A549 (cell line): Measurements from ENCODE around the gene SLC6A16. TPM values are rescaled to one million over a fixed set of nuclear protein-coding genes. Genes with fewer than 3 reads are reported as not detected.

Experiments used
- ATAC-seq, 2 experiments: fragments of 200-7000 bp in 1 of 2; fragments of >200 bp in 1 of 2; cut with Nextera tagmentation in 1 of 2; cut with Tn5 transposase in 1 of 2; 3 replicates each; pipeline versions ENCODE4 v1.8.0 to v1.9.1; 2018 to 2020; ENCODE audit warnings: mild to moderate bottlenecking in 1 of 2, moderate library complexity in 1 of 2
- CTCF ChIA-PET: fragments of 300-600 bp; sonication (Branson Sonifier 250); formaldehyde crosslinking; extraction: SDS; loops from one replicate; lab custom pipeline; 2021; ENCODE audit warnings: antibody characterized with exemption, inconsistent platforms; lab: Yijun Ruan, JAX
- POLR2A ChIA-PET: fragments of 350-600 bp; formaldehyde crosslinking; extraction: SDS; loops from one replicate; lab custom pipeline; 2021; ENCODE audit warnings: antibody characterized with exemption, inconsistent platforms; lab: Yijun Ruan, JAX
- DNase-seq, 2 experiments: peaks; one replicate each; pipeline versions ENCODE4 v3.0.0 to v3.0.0-alpha.2; 2011 to 2016; ENCODE audit warnings: low read depth in 1 of 2, low spot score in 1 of 2
- FAIRE-seq: peaks from 2 replicates; lab custom pipeline; 2011; peaks lifted over from hg19 to GRCh38; lab: Jason Lieb, UNC
- H3K27ac ChIP-seq, 2 experiments: fragments of >200 bp; sonication (Bioruptor Twin); formaldehyde crosslinking; 3 replicates each; pipeline ENCODE4 v1.5.1; 2016 to 2017
- H3K4me1 ChIP-seq: fragments of >200 bp; sonication (Bioruptor Twin); formaldehyde crosslinking; 3 replicates; pipeline ENCODE4 v1.6.1; 2016
- H3K4me2 ChIP-seq: fragments of >200 bp; sonication (Bioruptor Twin); formaldehyde crosslinking; 3 replicates; pipeline ENCODE4 v1.6.1; 2016
- H3K4me3 ChIP-seq: fragments of >200 bp; sonication (Bioruptor Twin); formaldehyde crosslinking; 3 replicates; pipeline ENCODE4 v1.5.1; 2016
- H3K9me3 ChIP-seq: fragments of >200 bp; sonication (Bioruptor Twin); formaldehyde crosslinking; 3 replicates; pipeline ENCODE4 v1.6.1; 2016
- CHD2 ChIP-seq: fragments of 150-350 bp; IDR thresholded peaks from 2 replicates; pipeline ENCODE4 v1.6.1; 2014; ENCODE audit warnings: low read length; ENCODE audit not compliant: partially characterized antibody
- CTCF ChIP-seq: fragments of >200 bp; sonication (Bioruptor Twin); formaldehyde crosslinking; IDR thresholded peaks from 3 replicates; pipeline ENCODE4 v1.5.1; 2016
- EP300 ChIP-seq, 2 experiments: fragments of >200 bp; sonication (Bioruptor Twin); formaldehyde crosslinking; IDR thresholded peaks; 2 replicates in 1 of 2; 3 replicates in 1 of 2; pipeline ENCODE4 v1.6.1; 2016 to 2017
- FOSB ChIP-seq: fragments of 250-450 bp; sonication (Bioruptor Pico); IDR thresholded peaks from 2 replicates; pipeline ENCODE4 v1.5.0; 2020; ENCODE audit warnings: mild to moderate bottlenecking, moderate library complexity
- GATA3 ChIP-seq: IDR thresholded peaks from 2 replicates; pipeline ENCODE4 v1.6.1; 2012; ENCODE audit warnings: borderline replicate concordance
- HDAC2 ChIP-seq: fragments of 200-600 bp; sonication (generic); IDR thresholded peaks from 2 replicates; pipeline ENCODE4 v1.6.1; 2016
- HOXA7 ChIP-seq: fragments of 250-450 bp; sonication (Bioruptor Pico); IDR thresholded peaks from 2 replicates; pipeline ENCODE4 v1.5.0; 2020; ENCODE audit warnings: mild to moderate bottlenecking, moderate library complexity
- HOXB5 ChIP-seq: fragments of 250-450 bp; sonication (Bioruptor Pico); IDR thresholded peaks from 2 replicates; pipeline ENCODE4 v1.5.0; 2020; ENCODE audit warnings: mild to moderate bottlenecking, moderate library complexity
- JUN ChIP-seq, 2 experiments: fragments of >200 bp; sonication (Bioruptor Twin); formaldehyde crosslinking; IDR thresholded peaks; 2 replicates in 1 of 2; 3 replicates in 1 of 2; pipeline ENCODE4 v1.6.1; 2016 to 2017
- JUNB ChIP-seq: fragments of >200 bp; sonication (Bioruptor Twin); formaldehyde crosslinking; IDR thresholded peaks from 2 replicates; pipeline ENCODE4 v1.6.1; 2016
- MYC ChIP-seq: IDR thresholded peaks from 2 replicates; pipeline ENCODE4 v1.6.1; 2012; ENCODE audit warnings: mild to moderate bottlenecking, inconsistent platforms, low read length, improper control_type of control experiment, borderline replicate concordance
- POLR2AphosphoS2 ChIP-seq: conservative IDR thresholded peaks from 2 replicates; pipeline ENCODE4 v1.6.1; 2012; ENCODE audit warnings: low read length, improper control_type of control experiment, inconsistent platforms
- RAD21 ChIP-seq, 2 experiments: fragments of >200 bp in 1 of 2; sonication (Bioruptor Twin) in 1 of 2; formaldehyde crosslinking in 1 of 2; IDR thresholded peaks in 1 of 2; conservative IDR thresholded peaks in 1 of 2; 2 replicates in 1 of 2; 3 replicates in 1 of 2; pipeline ENCODE4 v1.6.1; 2012 to 2018; ENCODE audit warnings: inconsistent platforms in 1 of 2
- RARB ChIP-seq: fragments of 250-450 bp; sonication (Bioruptor Pico); IDR thresholded peaks from 2 replicates; pipeline ENCODE4 v1.8.0; 2021; ENCODE audit warnings: mild to moderate bottlenecking, moderate library complexity
- REST ChIP-seq: fragments of 200-600 bp; sonication (generic); IDR thresholded peaks from 2 replicates; pipeline ENCODE4 v1.6.1; 2016; ENCODE audit warnings: antibody characterized with exemption, mild to moderate bottlenecking, moderate library complexity
- SMC3 ChIP-seq: fragments of >200 bp; sonication (Bioruptor Twin); formaldehyde crosslinking; IDR thresholded peaks from 3 replicates; pipeline ENCODE4 v1.6.1; 2018; ENCODE audit warnings: inconsistent platforms
- SREBF2 ChIP-seq: fragments of 450-650 bp; IDR thresholded peaks from 2 replicates; pipeline ENCODE4 v1.6.1; 2014; ENCODE audit warnings: mild to moderate bottlenecking, moderate library complexity
- TFCP2L1 ChIP-seq: fragments of 250-450 bp; sonication (Bioruptor Pico); IDR thresholded peaks from 2 replicates; pipeline ENCODE4 v1.5.0; 2021; ENCODE audit warnings: mild to moderate bottlenecking
- ZFP36 ChIP-seq: fragments of 450-650 bp; IDR thresholded peaks from 2 replicates; pipeline ENCODE4 v1.6.1; 2014; ENCODE audit warnings: borderline replicate concordance; ENCODE audit not compliant: partially characterized antibody
- WGBS: methylation state at CpG from one replicate; pipeline ENCODE4 v1.1.6; 2017; ENCODE audit errors: missing lambda C conversion rate; 5-methylcytosine and 5-hydroxymethylcytosine counted together
- polyA plus RNA-seq, 4 experiments: library from polyadenylated mRNA; depleted of rRNA in 3 of 4; stranded (reverse); fragments of >200 nt; fragmentation: RNase III in 1 of 4; extraction: RNeasy Plus Mini Kit Qiagen cat#74134 plus additional on column Dnase treatment in 1 of 4; gene quantifications; 2 replicates in 3 of 4; 3 replicates in 1 of 4; pipeline ENCODE4 v1.2.3, GENCODE V29; 2011 to 2017
- TF ChIP-seq, protein P1 (sequence below): IDR thresholded peaks from 2 replicates; pipeline ENCODE4 v1.6.1; 2012
- TF ChIP-seq, protein P2 (sequence below): fragments of 450-650 bp; IDR thresholded peaks from 2 replicates; pipeline ENCODE4 v1.6.1; 2014; ENCODE audit warnings: antibody characterized with exemption

The SLC6A16 gene
- polyA plus RNA-seq, 2 of the 4 experiments (the other 2 are of a cell fraction), result 3.2 to 5.9 TPM

DNA sequence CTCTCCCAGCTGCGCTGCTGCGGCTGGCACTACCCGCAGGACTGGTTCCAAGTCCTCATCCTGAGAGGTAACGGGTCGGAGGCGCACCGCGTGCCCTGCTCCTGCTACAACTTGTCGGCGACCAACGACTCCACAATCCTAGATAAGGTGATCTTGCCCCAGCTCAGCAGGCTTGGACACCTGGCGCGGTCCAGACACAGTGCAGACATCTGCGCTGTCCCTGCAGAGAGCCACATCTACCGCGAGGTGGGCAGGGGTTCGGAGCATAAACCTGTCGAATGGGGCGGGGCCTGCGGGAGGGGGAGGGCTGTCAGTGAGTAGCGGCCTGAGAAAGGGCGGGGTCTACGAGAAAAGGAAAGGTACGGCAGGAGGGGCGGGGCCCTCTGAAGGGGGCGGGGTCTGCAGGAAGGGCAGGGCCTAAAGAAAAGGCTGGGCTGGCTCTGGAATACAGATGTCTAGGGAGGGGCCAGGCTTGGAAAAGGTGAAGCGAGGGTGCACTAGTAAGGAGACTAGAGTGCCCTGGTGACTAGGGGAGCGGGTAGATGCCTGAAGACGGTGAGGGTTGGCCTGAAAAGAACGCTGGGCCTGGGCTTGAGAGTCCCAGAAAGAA, 13.8 kb upstream of the SLC6A16 start:
- ATAC-seq, result peak; percentile 41 to 68; a peak in 4 of 6 replicates
- Histone ChIP-seq H3K4me3 (no peak overlapping the region), H3K27ac (no peak overlapping the region), H3K4me1 (no peaks in the 10 kb centered on the region), H3K9me3 (no peaks in the 10 kb centered on the region), H3K4me2 (no peak overlapping the region)
- CTCF ChIA-PET, result interaction anchor here (0.8 to 1.3 kb wide), 2 partner anchors 10 to 53 kb away, joined by 3 to 4 read pairs; no protein-coding TSS in a partner anchor
- DNase-seq, result peak; percentile 54 to 57
- POLR2A ChIA-PET, result no interaction called here
- TF ChIP-seq SMC3, result no peak
- no peak for TF ChIP-seq JUNB
- TF ChIP-seq HOXA7 (CRISPR knock-in tag), result no peak
- no peak for TF ChIP-seq CHD2
- TF ChIP-seq ZFP36, result no peak
- FAIRE-seq, result no peak
- WGBS, result 94% methylated on average over 27 of the region's 30 CpGs

DNA sequence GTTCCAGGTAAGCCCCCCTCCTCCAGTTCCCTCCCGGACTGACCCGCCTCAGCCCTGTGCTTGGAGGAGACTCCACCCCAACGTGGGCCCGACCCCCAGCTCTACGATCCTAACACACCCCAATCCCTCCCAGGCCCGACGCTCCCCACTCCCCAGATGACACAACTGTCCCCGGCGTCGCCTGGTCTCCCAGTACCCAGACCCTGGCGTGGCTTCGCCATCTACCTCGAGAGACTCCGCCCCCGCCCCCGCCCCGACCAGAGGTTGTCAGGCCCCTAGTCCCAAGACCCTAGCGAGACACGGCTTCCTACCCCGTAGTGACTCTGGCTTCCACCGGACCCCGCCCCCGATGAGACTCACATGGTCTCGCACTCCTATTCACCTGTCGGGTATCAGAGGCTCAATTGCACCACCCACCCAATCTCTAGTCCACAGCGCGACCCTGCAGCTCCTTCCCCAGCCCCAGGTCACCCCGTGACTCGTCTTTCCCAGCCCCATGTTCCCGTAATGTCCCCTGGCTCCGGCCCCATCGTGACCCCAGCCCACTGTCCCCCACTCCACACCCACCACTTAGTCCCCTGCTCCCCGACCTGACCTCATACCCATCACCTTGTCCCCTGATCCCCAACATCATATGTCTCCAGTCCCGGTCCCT, 13.2 kb upstream of the SLC6A16 start:
- no peaks in the 10 kb centered on the region for H3K4me1 ChIP-seq
- no peak overlapping the region for H3K4me3 ChIP-seq
- ATAC-seq, result no peak
- H3K27ac ChIP-seq, result no peak overlapping the region
- CTCF ChIA-PET, result interaction anchor here (0.5 to 1.8 kb wide), 6 partner anchors 32 to 264 kb away, joined by 3 to 6 read pairs (median 3); no protein-coding TSS in a partner anchor
- no peak overlapping the region for H3K4me2 ChIP-seq
- POLR2A ChIA-PET, result no interaction called here
- H3K9me3 ChIP-seq, result no peaks in the 10 kb centered on the region
- FAIRE-seq, result no peak
- DNase-seq, result no peak
- TF ChIP-seq HOXB5 (CRISPR knock-in tag) (no peak), GATA3 (no peak), RARB (CRISPR knock-in tag) (no peak), JUN (IDR thresholded peaks at IDR 0.05) (no peak), CHD2 (no peak), EP300 (IDR thresholded peaks at IDR 0.05) (no peak), POLR2AphosphoS2 (no peak), MYC (no peak), REST (no peak), RAD21 (conservative IDR thresholded peaks at IDR 0.05 in 1 of 2, IDR thresholded peaks at IDR 0.05 in 1 of 2) (no peak), SREBF2 (no peak), TFCP2L1 (CRISPR knock-in tag) (no peak), CTCF (no peak), HDAC2 (no peak), FOSB (no peak)
- TF ChIP-seq, protein P1, sequence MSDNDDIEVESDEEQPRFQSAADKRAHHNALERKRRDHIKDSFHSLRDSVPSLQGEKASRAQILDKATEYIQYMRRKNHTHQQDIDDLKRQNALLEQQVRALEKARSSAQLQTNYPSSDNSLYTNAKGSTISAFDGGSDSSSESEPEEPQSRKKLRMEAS, result no peak
- TF ChIP-seq, protein P2, sequence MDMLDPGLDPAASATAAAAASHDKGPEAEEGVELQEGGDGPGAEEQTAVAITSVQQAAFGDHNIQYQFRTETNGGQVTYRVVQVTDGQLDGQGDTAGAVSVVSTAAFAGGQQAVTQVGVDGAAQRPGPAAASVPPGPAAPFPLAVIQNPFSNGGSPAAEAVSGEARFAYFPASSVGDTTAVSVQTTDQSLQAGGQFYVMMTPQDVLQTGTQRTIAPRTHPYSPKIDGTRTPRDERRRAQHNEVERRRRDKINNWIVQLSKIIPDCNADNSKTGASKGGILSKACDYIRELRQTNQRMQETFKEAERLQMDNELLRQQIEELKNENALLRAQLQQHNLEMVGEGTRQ, result no peak
- WGBS, result 94% methylated on average over 31 of the region's 34 CpGs
